Endometrial microvascular endothelial cells (primary cell): Measurements from ENCODE around the gene CSNK2B. TPM values are rescaled to one million over a fixed set of nuclear protein-coding genes. Genes with fewer than 3 reads are reported as not detected.

ENCODE experiments used
- in situ Hi-C: cut with HindIII; loops from 2 replicates; pipeline ENCODE4 v1.10.0; 2017; ENCODE audit warnings: low sequenced_read_pairs, low pct_unique_long_range_greater_than_20kb; ENCODE audit errors: inconsistent ontology term
- total RNA-seq: library from RNA; depleted of rRNA; stranded (reverse); fragments of >200 nt; gene quantifications from one replicate; pipeline ENCODE4 v1.2.3, GENCODE V29; 2015; ENCODE audit errors: inconsistent ontology term

CSNK2B gene
- total RNA-seq, 1 donor from 2014 or later: 271 TPM

DNA sequence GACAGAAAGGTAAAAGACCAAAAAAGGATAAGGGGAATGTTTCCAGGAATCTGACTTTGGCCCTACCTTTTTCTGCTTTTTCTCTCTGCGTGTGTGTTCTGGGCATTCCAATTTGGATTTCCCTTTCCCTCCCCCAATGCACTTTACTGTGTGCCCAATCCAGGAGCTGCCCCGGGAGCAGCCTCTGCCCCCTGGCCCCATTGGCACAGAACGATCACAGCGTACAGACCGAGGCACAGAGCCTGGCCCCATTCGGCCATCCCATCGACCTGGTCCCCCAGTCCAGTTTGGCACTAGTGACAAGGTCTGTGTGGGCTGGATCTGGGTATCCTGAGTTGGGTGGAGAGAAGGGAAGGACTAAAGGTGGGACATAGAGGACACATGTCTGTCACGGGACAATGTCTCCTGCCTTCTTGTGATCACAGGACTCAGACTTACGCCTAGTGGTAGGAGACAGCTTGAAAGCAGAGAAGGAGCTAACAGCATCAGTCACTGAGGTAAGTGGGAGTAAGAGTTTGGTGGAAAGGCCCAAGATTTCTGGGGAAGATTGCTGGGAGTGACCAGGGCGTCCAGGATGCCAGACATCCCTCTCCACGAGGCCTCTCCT lies 30.8 kb upstream of the CSNK2B start:
- in situ Hi-C loops: no loop called here

DNA sequence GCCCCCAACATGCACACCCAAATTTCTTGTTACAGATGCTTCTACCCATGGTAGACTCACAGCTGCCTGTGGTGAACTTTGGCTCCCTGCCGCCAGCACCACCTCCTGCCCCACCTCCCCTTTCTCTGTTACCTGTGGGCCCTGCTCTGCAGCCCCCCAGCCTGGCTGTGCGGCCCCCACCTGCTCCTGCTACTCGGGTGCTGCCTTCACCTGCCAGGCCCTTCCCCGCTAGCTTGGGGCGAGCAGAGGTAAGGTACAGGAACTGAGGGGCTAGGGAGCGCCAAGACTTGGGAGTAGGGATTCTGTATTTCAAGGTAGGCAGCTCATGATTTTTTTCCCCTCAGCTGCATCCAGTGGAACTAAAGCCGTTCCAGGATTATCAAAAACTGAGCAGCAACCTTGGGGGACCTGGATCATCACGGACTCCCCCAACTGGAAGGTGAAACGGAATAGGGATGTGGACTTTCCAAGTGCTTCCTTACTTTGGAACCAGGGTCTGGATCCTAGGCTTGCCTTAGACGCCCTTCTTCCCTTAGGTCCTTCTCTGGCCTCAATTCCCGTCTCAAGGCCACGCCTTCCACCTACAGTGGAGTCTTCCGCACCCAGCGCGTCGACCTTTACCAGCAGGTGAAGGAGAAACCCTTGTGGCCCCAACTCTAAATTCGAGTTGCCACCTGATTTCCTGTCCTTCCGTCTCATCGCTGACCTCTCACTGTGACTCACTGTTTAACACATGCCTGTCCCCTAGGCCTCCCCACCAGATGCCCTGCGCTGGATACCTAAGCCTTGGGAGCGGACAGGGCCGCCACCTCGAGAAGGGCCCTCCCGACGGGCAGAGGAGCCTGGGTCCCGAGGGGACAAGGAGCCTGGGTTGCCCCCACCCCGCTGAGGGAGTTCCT lies 28.9 kb upstream of the CSNK2B start:
- in situ Hi-C loops: no loop called here

DNA sequence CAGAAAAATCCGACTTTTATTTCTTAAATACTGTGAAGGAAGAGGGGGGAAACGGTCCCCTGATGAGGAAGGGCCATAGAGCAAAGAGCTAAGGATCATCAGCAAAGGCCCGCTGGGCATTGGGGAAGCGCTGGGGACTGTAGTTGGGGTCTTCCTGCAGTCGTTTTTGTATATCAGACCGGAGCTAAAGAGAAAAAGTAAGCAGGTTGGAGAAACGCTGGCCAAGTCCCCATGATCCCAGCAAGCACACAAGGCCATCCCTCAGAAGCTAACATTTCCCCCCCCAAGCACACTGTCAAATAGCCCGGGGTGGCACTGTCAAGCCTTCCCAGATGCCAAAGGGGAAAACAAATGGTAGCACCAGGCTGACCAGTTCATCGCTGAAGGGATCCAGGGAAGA lies 26.8 kb upstream of the CSNK2B start:
- in situ Hi-C loops: no loop called here

DNA sequence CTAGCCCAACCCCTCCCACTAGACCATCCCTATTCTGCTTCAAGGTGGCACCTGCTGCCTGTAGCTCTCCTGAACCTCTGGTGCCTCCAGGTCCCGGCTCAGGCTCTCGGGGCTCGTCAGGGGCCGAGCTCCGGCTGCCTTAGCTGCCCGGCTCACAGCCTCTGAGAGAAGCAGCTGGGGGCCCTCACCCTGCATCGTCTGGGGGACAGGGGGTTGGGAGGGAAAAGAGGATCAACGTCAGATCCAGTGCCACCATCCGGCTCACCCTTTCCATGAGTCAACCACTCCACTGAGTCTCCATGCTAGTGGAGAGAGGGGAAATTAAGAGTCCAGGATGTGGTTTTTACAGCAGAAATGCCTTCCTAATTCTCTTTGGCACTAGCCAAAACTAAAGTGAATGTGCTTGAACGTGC lies 26.4 kb upstream of the CSNK2B start:
- in situ Hi-C loops: no loop called here

DNA sequence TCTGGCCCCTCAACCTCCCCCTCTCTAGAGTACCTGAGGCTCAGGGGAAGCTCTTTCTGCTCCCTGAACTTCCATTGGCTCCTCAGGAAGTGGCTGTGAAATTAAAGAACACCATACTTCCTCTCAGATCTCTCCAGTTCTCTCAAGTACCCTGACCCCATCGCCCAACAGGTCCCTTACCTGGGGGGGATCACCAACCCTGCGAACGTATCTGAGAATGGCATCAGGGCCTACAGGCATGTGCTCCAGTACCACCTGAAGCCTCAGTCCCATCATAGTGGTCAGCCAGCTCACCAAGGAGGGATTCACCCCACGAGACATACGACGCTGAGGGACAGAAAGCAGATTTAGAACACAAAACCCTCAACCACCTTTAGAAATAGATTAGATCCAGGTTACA lies 25.3 kb upstream of the CSNK2B start:
- in situ Hi-C loops: no loop called here

DNA sequence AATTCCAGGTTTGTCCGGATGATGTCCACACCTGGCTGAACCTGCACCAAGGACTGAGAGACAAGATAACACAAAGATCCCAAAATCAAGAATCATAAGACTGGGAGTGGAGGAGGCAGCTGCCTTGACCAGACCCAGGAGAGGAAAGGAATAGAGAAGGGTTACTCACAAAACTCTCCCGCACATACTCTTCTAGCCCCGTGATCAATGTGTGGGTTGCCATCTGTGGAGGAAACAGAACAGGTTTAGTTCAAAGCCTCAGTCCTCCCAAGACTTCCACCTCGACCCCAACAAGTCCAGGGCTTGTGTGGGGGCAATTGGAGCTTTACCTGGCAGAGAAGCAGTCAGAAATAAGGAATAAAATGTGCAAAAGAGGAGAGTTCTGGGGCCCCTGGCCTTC lies 24.5 kb upstream of the CSNK2B start:
- in situ Hi-C loops: no loop called here

DNA sequence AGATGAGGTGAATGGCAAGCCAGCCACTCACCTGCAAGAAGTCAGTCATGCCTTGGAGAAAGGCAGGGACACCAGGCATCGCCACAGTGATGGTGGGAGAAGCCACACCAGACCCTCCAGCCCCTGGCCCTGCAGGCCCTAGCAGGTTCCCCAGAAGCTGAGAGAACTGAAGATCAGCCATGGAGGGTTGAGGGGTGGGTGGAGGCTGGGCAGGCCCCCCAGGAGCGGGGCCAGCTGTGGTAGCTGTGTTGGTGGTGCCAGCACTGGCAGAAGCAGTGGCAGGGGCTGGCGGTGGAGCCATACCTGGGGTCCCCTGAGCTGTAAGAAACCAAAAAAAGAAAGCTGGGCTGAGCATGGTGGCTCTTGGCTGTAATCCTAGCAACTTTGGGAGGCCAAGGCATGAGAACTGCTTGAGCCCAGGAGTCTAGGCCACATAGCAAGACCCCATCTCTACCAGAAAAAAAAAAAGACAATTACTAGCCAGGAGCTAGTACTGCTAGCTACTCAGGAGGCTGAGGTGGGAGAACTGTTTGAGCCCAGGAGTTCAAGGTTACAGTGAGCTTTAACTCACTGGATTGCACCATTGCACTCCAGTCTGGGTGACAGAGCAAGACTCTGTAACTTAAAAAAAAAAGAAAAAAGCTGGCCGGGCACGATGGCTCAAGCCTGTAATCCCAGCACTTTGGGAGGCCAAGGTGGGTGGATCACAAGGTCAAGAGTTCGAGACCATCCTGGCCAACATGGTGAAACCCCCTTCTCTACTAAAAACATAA lies 22.9 kb upstream of the CSNK2B start:
- in situ Hi-C loops: no loop called here

DNA sequence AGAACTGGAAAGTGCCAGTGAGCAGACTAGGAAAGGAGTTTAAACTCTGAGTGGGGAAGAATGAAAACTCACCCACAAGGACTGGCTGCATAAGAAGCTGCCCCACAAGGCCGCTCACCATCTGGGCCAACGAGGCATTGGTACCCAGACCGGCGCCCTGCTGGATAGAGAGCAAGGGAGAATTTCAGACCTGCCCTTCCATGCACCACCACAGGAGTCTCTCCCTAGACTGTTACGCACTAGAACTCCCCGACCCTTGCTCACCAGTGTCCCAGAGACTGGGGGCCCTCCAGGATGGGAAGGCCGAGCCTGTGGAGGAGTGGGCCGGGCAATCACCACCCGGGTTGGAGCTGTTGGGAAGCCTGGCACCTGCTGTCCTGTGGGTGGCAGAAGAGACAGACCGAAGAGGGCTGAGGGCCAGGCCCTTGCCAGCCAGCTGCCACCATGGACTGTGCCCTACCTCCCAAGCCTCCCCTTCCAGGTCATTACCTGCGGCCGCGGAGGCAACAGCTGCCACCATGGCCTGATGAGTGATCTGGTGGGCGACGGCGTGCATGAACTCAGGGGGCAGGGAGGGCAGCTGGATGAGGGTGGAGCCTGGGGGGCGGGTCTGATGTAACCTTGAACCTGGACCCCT lies 21.9 kb upstream of the CSNK2B start:
- in situ Hi-C loops: no loop called here

DNA sequence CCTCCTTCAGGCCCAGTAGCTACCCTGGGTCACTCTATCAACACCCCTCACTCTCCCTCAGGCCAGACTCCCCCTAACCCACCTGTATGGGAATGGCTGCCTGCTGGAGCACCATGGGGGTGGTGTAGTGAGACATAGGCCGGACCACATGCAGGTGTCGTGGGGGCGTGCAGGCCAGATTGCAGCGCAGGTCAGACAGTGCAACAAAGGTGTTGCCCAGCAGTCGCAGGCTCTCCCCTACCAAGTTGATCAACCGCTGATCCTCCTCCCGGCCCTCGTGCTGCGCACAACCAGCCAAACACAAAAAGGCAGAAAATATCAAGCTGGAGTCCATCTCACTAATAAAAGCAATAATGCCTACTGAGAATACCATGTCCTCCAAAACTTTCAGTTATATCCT lies 20.6 kb upstream of the CSNK2B start:
- in situ Hi-C loops: no loop called here

DNA sequence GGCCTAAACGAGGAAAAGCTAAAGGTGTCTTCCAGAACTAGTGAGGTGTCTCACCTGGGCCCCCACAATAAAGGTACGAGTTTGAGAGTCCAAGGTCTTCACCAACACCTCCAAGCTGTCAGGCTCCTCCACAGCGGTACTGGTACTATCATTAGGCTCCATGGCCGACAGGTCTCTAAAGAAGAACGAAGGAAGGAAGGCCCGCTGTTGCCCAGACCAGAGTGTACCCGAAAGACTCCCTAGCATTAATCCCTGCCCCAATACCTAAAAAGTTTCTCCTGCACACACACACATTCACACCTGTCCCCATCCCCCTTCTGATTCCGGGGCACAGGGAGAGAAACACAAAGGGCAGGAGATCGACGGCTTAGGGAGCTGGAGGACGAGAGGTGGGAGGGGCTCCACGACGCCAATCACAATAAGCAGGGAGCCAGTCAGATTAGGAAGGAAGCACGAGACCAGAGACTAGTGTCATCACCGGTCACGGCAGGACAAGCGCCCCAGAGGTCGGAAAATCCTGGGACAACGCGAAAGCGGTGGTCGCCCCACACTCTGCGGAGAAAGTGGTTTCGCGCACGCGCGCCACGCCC lies 14.2 kb upstream of the CSNK2B start:
- in situ Hi-C loops: no loop called here

DNA sequence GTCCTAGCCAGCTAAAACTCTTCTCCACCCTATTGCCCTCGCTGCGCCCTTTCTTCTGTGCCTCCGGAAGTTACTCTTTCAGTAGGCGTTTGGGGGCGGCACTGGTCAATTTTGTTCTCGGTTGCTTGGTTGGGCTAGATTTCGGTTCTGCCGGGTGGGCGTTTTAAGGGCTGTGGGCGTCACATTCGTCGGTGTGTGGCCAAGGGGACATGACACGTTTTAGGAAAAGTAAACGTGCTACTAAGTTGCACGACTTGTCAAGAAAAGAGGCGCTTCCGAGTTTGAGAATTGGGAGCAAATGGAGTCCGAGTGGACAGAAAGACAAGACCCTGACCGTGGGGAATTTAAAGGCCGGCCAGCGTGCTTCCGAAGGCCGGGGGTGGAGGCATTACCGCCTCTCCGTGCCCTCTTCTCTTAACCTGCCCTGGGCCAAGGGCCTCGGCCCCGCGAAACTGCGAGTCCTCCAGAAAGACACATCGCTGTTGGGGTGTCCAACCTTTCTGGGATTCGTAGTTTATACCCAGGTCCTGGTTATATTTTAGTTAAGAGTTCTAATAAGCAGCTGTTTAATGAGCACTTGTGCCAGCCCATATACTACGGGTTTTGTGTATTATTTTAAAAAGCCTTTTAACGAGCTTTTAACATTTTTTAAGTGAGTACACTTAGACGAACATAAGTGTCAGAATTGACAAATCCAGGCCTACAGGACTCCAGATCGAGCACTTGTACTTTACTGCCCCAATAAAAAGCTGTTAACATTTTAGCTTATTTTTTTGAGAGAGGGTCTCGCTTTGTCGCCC lies 12.8 kb upstream of the CSNK2B start:
- in situ Hi-C loops: no loop called here

DNA sequence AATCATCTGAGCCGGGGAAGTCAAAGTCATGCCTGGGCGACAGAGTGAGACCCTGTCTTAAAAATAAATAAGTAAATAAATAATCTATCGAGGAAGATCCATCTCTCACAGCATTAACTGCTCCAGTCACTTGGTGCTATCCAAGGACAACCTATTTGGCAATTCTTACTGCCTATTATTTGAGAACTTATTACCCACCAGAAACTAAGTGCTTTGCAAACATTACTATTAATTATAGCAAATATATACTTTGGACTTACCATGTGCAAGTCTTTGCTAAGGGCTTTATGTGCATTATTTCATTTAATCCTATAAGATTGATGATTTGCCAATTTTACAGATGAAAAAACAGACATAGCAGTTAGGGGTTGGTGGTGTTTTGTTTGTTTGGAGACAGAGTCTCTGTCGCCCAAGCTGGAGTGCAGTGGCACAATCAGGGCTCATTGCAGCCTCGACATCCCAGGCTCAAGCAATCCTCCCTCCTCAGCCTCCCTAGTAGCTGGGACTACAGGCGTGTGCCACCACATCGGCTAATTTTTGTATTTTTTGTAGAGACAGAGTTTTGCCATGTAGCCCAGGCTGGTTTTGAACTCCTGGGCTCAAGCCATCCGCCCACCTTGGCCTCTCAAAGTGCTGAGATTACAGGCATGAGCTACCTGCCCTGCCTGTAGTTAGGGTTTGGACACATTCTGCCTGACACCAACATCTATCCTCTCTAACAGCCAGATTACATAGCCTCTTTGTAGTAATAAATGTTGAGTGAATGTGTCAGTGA lies 11.1 kb upstream of the CSNK2B start:
- in situ Hi-C loops: no loop called here

DNA sequence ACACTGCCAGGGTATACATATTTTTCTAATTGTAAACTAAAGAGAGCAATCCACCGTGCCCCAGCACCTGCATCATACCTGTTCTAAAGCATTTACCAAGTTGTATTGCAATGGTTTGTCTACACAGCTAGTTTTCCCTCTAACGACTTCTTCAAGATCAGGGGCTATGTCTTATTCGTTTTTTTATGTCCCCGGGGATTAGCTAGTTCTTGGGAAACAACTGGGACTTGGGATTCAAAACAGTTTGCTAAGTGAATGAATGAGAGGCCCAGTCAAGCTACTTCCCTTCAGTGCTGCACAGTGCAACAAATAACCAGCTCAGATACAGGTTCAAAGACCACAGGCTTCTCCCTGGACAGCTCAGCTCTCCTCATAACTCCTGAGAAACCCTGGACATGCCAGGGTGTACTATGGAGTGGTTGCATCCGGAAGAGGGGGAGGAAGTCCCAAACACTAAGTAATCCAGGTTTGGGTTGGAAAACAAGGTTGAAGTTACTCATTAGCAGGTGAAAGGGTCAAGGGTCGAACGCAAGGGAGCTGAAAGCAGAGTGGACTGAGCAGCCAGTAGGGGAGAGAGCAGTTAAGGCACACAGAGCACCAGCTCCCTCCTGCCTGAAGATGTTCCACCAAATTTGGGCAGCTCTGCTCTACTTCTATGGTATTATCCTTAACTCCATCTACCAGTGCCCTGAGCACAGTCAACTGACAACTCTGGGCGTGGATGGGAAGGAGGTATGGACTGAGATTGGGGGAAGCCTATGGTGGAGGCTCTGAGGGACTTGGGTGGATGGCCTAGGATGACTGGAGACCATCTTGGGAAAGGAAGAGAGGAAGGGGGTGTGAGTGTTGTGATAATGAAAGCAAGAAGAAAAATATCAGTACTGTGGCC lies 10.3 kb upstream of the CSNK2B start, which contains the start of gene APOM:
TSS of gene APOM (plus strand) at position 546 of the 889 bp plus-strand sequence. CDS start at position 619, 73 bp downstream.
- in situ Hi-C loops: no loop called here

DNA sequence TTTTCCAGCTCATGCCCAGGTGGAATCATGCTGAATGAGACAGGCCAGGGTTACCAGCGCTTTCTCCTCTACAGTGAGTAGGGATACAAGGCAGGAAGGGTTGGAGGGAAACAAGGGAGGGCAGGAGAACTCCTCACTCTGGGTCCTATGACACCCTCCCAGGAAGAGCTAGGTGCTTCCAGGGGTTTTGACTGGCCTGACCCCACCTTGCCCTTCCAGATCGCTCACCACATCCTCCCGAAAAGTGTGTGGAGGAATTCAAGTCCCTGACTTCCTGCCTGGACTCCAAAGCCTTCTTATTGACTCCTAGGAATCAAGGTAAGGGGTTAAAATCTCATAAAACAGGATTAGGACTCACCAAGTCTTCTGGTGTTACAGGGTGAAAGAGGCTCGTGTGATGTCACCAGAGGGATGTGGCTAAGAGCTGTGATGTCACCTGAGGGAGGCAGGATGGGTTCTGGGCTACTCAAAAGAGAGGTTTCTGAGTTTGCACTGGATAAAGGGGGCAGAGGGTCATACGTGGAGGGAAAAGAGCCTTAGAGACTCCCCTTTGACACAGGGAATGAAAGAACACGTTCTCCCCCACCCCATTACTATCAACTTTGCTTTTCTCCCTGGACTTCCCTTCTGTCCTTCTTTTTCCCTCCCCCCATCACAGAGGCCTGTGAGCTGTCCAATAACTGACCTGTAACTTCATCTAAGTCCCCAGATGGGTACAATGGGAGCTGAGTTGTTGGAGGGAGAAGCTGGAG lies 8.3 kb upstream of the CSNK2B start:
- in situ Hi-C loops: no loop called here

DNA sequence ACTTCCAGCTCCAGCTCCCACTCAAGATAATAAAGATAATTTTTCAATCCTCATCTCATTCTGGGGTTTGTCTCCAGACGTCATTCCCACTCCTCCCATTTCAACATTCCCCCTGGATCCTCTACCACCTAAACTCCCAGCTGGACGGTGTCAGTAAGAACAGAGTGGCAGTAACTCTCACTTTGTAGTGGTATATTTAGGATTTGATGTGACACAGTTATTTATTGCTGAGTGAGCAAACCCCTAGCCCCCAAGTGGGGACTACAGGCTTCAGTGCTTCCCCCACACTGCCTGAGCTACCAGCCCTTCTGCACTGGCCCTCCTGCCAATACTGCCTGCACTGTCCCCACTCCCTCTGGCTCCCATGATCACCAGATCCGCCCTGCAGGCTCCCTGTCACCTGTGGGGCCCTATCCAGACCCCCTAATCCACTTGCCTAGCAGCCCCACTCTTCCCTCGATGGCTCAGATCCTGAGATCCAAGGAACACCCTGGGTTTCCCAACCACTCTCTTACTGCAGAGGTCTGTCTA lies 7.7 kb upstream of the CSNK2B start:
- in situ Hi-C loops: no loop called here
